Stimulated activated CD8-positive, alpha-beta memory T cell treated with anti-CD3 and anti-CD28 coated beads, Interleukin-12 subunit alpha, Interleukin-12 subunit beta, amount 100 ng/mL, for 24 hours (primary cell): ENCODE results near the gene PLK3.
"Not testable (repeated sequence)": the region's sequence is repeated elsewhere in the genome, so short reads cannot be mapped to it uniquely, and the experiment has no call there.

Source experiments
- DNase-seq: peaks from one replicate; pipeline ENCODE4 v3.0.0-alpha.2; 2020; ENCODE audit errors: extremely low read depth

The PLK3 gene

DNA sequence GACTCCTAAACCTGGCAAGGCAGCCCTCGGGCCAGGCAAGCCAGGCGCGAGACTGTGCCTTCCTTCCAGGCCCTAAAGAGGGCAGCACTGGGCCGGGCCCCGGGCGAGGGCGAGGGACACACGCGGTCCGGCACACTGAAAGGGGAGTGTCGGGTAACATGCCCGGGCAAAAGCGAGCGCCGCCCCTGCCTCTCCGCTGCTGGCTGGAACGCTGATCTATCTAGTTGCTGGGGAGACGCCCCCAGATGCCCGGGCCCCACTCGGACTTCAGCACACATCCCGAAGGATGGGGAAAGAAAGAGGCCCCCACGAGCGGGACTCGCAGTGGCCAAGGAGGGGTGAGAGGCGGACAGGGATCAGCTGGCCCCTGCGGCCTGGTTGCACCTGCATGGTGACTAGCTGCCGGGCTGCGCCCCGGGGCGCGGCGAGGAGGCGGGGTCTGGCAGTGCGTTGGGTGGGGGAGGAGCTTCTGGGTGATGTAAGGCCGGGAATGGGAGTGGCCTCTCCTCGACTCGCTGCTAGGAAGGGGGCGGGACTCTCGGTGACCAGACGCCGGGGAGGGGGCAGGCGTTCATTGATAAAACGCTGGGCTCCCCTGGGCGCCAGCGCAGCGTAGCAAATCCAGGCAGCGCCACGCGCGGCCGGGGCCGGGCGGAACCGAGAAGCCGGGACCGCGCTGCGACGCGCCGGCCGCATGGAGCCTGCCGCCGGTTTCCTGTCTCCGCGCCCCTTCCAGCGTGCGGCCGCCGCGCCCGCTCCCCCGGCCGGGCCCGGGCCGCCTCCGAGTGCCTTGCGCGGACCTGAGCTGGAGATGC is at the start of gene PLK3:
Gene PLK3 (plus strand): TSS at position 608 of the 815 bp plus-strand sequence. CDS start 87 bp downstream, at position 695.
- peak; percentile 95 for DNase-seq

DNA sequence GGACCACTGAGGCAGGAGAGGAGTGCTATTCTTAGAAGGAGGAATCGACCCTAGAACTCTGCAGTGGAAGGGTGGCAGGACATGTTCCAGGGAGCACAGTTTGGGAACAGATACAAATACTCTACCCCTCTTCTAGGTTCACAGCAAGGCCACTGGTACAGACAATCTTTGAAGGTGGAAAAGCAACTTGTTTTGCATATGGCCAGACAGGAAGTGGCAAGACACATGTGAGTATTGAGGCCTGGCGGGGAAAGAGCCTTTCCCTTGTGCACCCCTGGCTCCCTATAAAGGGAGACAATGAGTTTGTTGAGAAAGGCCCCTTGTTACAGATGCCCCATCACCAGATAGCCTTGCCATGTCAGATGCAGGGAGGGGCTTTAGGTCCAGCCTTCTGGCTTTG is 42.8 kb upstream of the PLK3 start:
- DNase-seq, result no peak

DNA sequence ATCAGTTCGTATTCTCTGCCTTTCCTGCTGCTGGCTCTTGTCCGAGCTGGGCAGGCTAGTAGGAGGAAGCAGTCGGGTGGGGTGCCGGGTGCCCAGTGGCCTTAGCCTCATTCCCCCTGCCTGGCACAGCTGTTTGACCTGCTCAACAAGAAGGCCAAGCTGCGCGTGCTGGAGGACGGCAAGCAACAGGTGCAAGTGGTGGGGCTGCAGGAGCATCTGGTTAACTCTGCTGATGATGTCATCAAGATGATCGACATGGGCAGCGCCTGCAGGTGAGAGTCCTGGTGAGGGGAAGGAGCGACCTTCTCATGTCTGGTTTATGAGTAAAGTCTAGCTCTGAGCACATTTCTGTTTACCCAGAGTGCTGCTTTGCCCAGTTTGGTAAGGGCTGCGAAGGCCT is 41.1 kb upstream of the PLK3 start:
- no peak for DNase-seq

DNA sequence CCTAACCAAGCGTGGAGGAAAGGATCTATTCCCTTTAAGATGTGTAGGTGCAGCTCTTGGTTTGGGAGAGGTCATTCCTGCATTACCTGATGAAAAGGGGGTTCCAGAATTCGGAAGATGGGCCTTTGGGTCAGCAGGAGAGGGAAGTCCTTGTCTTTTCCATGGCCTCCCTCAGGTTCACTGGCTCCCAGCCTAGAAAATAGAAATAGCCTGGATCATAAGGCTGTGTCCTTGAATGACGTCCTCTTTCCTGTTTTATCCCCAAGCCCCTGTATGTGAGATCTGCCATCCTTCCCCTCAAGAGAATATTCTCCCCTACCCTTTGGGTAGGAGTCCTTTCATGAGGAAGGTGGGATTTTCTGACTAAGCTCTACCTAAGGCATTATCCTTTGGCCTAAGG is 39.3 kb upstream of the PLK3 start:
- DNase-seq, result no peak

DNA sequence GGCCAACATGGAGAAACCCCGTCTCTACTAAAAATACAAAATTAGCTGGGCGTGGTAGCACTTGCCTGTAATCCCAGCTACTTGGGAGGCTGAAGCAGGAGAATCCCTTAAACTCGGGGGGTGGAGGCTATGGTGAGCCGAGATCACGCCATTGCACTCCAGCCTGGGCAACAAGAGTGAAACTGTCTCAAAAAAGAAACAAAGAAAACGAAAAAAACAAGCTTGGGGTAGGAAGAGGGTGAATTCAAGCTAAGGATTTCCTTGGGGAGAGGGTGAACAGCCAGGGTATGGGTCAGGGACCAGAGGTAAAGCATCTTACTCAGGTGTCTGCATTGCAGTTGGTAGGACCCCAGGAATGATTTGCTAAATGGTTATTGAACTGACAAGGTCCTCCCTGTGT is 33.8 kb upstream of the PLK3 start:
- not testable (repeated sequence) for DNase-seq

GRCh38 chr1:44775078-44775929 is 24.9 kb upstream of the PLK3 start, which contains the start of gene RPS8:
RPS8 (plus strand) TSS chr1:44775540; CDS start chr1:44775597, 57 bp downstream.
- DNase-seq, result peak; percentile 86

DNA sequence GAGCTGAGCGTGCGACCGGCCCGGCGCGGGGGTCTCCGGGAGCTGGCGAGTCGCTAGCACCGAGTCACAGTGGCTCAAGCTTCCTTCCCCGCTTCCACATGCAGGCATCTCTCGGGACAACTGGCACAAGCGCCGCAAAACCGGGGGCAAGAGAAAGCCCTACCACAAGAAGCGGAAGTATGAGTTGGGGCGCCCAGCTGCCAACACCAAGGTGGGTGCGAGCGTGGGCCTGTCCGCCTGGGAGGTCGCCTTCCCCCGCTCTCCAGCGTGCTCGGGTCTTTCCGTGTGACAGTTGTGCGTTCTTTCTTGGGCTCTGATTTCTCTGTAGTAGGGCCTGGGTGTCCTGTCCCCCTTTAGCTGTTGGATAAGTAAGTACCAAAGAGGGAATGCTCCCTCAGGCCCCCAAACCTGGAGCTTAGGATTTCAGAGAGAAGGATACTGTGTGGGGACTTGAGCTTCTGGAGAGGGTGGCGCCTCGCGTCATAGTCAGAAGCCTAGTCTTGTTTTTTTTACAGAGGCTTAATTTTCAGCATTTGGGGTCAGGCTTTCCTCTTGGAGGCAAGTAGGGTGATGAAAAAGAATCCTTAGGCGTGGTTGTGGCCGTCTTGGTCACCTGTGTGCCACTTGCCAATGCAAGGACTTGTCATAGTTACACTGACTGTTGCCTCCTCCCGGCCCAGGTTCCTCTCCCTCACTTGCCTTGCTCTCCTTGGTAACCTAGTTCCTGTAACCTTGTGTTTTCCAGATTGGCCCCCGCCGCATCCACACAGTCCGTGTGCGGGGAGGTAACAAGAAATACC is 24.0 kb upstream of the PLK3 start:
- DNase-seq, result no peak

GRCh38 chr1:44776730-44777068 is 23.5 kb upstream of the PLK3 start:
- DNase-seq, result no peak

GRCh38 chr1:44777547-44777946 is 22.6 kb upstream of the PLK3 start:
- DNase-seq, result no peak

DNA sequence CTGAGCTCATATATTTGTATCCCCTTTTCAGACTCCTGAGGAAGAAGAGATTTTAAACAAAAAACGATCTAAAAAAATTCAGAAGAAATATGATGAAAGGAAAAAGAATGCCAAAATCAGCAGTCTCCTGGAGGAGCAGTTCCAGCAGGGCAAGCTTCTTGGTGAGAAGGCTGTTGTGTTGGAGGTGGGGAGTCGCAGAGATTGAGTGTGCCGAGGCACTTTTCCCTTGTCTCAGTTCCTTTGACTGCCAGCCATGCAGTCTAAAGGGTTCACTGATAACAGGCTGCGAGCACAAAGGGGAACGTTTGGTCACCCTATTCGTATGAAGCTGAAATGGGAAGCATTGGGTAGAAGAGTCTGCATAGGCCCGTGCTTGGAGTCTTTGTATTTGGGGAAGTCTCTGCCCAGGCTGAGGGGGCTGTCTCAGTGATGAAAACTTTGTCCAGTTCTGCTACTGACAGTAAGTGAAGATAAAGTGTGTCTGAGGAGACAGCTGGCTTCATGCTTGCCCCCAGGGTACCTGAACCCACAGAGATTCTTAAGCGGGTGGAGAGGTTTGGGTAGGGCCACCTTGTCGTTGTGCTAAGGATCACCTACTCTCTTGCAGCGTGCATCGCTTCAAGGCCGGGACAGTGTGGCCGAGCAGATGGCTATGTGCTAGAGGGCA is 22.1 kb upstream of the PLK3 start:
- DNase-seq, result no peak

DNA sequence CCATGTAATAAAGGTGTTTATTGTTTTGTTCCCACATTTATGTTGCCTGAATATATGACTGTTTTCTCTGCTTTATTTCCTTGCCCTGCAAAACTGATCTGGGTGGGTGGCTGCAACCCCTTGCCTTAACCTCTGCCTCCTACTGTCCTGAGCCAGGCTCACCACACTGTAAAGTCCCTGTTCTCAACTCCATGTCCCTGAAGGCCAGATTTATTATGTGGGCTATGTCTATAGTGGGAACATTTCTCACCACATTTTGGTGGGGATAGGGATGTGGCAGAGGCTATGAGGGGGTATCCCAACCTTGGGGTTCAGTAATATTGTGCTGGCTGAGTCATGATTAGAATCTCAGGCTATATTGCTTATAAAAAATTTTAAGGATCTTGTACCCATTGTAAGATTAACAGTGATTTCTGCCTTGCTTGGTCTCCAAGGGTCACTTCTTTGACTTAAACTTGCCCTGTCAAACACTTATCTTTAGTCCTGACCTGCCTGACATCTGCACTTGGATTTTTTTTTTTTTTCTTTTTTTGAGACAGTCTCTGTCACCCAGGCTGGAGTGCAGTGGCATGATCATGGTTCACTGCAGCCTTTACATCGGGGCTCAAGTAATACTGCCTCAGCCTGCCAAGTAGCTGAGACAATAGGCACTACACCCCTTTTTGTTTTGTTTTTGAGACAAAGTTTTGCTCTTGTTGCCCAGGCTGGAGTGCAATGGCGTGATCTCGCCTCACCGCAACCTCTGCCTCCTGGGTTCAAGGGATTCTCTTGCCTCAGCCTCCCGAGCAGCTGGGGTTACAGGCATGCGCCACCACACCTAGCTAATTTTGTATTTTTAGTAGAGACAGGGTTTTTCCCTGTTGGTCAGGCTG is 21.2 kb upstream of the PLK3 start:
- DNase-seq, result no peak

DNA sequence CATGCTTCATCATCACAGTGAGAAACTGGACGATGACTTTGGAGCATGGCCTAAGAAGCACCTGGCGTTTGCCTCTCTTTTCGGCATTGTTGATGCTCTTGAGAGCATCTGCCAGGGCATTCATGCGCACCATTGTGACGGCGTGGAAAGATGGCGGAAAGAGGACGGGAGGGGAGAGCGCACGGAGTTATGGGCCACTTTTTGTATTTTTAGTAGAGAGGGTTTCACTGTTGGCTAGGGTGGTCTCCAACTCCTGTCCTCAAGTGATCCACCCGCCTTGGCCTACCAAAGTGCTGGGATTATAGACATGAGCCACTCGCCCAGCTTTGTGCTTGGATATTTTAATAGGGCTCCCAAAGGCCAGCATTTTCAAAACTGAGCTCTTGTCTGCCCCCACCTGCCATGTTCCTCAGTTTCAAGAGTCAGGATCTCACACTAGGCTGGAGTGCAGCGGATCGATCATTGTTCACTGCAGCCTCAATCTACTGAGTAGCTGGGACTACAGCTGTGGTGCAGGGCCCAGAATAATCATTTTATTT is 19.5 kb upstream of the PLK3 start:
- no peak for DNase-seq

DNA sequence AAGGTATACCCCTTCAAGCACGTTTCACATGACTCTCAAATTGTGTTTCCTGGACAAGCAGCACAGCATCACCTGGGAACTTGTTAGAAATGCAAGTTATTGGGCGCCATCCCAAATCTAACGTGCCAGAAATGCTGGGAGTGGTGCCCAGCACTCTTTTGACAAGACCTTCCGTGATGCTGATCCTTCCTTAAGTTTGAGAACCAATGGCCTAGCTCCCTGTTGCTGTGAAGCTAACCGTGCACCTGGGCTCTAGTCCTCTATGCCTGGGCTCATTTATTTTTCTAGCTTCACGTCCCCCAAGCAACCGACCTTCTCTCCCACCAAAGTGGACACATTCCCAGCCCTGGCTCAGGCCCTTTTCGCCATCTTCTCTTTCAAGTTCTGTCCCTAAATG is 16.5 kb upstream of the PLK3 start:
- no peak for DNase-seq

GRCh38 chr1:44784094-44785028 is 15.8 kb upstream of the PLK3 start:
- no peak for DNase-seq

DNA sequence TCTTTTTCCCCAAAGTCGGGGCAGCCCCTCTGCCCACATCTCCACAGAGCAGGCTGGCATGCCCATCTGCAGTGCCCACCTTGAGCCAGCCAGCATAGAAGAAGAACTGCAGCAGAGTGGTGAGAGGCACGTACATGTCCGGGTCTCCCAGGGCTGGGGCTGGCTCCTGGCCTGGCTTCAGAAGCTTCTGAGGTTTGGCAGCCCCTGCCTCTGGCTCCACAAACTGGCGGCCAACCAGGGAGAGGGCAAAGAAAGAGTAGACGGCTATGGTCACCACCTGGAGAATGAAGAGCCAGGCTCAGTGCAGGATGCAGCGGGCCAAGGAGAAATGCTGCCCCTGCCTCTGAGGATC is 15.2 kb upstream of the PLK3 start:
- no peak for DNase-seq

DNA sequence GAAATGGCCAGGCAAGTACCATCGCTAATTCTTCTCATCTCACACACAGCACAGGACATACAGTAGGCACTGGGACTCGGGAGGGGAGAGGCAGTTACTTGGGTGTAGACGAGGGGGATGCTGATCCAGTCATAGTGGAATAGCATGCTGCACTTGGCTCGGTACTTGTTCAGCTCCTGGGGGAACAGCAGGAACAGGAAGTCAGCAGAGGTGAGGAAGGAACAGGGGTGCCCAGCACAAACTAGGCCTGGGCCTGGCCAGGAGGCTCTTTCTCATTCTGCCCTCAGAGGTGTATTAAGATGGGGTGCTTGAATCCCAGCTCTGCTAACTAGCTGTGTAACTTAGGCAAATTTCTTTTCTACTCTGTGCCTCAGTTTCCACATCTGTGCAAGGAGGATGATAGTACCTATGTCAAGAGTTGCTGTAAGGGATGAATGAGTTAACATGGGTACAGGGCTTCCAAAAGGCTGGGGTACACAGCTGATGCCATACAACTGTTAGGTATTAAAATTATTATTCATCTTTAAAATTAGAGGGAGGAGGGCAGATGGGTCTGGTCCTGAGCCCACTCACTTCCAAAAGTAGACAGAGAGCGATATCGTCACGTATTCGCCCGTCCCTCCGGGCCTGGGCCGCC is 14.6 kb upstream of the PLK3 start:
- DNase-seq, result no peak

GRCh38 chr1:44786138-44786840 is 13.9 kb upstream of the PLK3 start:
- no peak for DNase-seq

DNA sequence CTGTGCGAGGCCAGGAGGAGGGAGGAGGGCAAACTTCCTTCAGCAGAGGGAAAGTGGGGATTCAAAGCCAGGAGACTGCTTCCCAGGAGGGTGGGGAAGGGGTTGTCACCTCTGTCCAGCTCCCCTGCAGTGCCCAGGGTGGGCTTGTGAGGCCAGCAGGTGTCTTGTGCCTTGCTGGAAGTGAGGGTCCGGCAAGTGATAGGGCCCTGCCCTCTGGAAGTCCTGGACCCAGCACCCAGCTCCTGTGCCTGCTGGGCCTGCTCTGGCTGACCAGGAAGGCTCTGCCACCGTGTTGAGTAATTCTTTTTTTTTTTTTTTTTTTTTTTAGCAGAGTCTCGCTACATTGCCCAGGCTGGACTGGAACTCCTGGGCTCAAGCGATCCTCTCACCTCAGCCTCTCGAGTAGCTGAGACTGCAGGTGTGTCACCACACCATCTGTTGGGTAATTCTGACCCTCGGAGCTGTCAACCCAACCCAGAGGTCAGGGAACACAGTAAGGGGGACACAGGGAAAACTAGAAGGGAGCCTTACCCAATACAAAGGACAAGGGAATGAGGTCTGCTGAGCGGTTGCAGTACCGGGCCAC is 13.2 kb upstream of the PLK3 start:
- DNase-seq, result no peak
